AML-193 (cell line): ENCODE results near the gene CENPO.
A peak's percentile ranks its signal among the peaks of the same experiment; 100 is the strongest.

Experiments used
- DNase-seq, 2 experiments: peaks; one replicate each; lab custom pipeline; 2025; lab: John Stamatoyannopoulos, UW

CENPO gene

GRCh38 chr2:24792874-24793760 lies at the start of gene CENPO, which contains the start of gene PTRHD1:
Gene CENPO, plus strand, starts transcription at chr2:24793425. Its CDS starts 495 bp downstream, at chr2:24793920.
Gene PTRHD1, minus strand, starts transcription at chr2:24793391. Its CDS starts 14 bp downstream, at chr2:24793377.
- peak; percentile 92 to 96 for DNase-seq

DNA sequence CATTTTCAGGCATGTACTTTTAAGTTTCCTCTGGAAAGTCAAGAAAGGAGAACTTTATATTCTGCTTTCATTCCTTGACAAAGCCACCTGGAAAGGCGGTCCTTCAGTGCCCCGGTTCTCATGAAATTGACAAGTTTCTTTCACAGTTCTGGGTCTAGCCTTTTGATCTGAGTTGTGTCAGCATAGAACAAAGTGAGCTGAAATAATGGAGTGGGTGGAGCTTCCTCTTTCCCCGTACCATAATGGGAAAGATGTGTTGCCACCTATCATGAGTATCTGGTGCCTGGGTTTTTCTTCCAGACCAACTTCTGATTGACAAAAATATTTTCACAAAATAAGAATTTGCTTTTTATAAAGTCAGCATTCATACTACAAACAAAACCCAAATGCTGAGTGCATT lies 49.3 kb upstream of the CENPO start:
- DNase-seq: no peak

DNA sequence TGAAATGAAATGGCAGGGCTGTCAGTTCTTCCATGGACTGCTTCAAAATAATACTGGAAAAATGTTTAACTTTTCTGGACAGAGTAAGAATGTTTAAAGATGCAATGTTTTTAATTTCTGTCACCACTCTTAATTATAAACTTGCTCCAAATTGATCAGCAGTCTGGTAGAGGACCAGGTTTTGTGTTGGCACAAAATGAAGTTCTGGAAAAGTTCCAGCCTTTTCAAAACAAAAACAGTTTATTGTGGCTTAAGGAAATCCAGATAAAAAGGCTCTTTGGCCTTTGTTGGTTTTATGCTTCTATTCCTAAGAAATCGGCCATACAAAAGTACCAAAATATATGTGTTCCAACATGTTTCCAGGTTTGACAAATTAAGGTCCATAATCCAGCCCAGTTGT lies 48.9 kb upstream of the CENPO start:
- DNase-seq: no peak

GRCh38 chr2:24745825-24746224 lies 47.4 kb upstream of the CENPO start:
- DNase-seq: no peak

DNA sequence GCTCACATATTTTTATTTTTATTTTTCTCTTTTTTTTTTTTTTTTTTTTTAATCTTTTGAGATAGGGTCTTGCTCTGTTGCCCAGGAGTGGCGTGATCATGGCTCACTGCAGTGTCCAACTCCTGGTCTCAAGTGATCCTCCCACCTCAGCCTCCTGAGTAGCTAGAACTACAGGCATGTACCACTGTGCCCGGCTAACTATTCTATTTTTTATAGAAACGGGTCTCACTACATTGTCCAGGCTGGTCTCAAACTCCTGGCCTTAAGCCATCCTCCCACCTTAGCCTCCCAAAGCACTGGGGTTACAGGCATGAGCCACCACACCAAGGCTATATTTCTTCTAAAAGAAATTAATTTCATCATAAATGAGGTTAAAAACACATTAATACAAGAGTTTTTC lies 45.9 kb upstream of the CENPO start:
- no peak for DNase-seq

DNA sequence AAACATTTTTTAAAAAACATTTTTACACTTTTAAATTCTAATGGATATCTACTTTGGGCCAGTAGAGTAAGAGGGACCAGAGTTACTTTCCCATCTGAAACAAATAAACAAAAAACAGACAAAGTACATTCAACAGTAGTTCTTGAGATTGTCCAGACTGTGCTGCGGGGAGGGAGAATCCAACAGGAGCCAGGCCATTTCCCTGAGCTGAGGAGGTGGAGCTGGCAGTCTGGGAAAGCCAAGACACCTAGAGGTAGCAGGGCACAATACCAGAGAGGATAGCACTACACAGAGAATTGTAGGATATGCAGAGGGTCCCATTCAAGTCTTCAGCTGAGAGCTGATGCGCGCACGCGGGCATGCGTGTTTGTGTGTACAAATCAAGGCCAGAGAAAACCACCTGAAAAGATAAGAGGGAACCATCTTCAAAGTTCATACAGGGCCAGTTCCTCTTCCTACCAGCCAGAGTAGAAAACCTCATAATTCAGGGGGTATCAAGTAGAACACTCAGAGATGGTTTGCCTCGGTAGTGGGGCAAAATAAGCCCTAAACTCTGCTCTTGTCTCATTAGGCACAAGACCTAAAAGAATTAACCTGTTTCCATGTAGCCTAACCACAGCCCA lies 44.0 kb upstream of the CENPO start:
- no peak for DNase-seq

GRCh38 chr2:24754985-24755705 lies 38.1 kb upstream of the CENPO start:
- DNase-seq: no peak

DNA sequence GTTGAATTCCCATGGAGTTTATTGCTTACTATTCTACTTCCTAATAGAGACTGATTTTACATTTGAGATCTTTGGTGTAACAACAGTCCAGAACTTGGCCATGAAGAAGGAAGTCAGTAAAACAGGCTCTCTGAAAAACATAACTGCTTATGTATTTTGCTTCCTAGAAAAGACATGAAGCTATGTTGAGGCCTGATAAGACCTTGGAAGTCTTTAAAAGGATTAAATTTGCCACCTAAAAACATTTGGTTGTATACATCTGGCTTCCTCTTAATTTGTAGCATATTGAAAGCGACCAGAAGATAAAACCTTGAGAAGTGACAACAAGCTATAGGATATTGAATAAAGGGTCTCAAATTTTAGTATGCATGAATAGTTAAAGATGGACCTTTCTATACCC lies 36.4 kb upstream of the CENPO start:
- no peak for DNase-seq

DNA sequence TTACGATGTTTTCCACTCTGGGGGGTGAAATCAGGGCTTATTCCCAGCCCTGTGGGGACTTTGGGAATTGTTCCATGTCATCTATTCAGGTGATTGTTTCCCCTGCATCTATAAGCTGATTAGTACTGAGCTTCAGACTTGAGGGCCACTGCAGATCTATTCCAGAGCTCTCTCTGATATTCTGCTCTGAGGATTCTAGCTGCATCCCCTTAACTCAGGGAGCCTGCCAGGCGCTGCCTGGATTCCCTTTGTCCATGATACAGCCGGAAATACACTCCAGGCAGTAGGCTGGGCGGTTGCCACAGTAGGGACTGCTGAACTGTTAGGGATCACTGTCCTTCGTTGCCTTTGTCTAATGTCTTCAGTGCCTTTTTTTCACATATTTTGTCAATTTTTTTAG lies 31.4 kb upstream of the CENPO start:
- no peak for DNase-seq

GRCh38 chr2:24762518-24762917 lies 30.7 kb upstream of the CENPO start:
- DNase-seq: no peak

DNA sequence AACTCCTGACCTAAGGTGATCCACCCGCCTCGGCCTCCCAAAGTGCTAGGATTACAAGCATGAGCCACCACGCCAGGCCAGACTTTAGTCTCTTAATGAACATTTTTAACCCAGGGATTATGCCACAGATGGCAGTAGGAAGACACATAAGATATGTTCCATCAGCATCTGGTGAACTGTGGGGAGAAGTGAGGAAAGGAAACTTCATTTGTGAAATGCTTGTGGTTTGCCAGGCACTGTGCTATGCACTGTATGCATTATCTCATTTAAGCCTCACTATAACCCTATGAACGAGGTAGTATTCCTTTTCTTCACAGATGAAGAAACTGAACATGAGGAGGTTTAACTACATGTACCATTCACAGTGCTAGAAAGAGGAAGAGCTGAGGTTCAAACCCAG lies 29.4 kb upstream of the CENPO start:
- DNase-seq: no peak

- DNase-seq: no peak
Observed at GRCh38 chr2:24766609-24767008, 26.6 kb upstream of the CENPO start.

- no peak for DNase-seq
Observed at GRCh38 chr2:24768013-24768412, 25.2 kb upstream of the CENPO start.

DNA sequence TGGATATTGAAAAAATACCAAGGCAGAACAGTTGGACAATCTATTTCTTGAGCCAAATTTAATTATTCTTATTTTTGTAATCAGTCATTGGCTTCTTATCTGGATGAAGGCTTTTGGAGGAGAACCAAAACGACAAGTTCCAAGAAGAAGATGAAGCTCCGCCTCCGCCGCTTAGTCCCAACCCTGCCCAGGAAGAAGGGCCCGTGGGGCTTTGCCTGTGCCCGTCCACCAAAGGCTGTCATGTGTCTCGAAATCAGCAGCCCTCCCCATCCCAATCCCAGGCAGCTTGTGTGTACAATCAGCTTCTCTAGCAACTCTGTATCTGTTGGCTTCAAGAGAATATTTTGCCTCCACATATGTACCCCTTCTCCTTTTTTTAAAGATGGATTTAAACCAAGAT lies 24.6 kb upstream of the CENPO start:
- DNase-seq: no peak

DNA sequence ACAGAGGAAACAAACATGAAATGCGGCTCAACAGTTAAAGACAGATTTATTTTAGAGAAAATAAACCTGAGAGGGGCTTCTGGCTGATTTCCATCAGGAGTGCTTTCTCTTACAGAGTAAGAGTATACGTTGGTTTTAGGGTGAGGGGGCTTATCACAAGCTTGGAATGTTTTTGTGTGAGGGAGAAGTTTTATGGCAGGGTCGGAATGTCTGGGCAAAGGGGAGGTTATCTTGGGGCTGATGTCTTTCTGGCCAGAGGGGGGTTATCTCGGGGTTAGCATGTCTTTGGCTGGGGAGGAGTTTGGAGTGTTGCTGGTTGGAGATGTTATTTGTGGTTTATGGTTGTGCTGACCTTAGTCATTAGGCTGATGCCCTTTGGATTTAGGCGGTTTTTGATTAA lies 22.2 kb upstream of the CENPO start:
- no peak for DNase-seq

DNA sequence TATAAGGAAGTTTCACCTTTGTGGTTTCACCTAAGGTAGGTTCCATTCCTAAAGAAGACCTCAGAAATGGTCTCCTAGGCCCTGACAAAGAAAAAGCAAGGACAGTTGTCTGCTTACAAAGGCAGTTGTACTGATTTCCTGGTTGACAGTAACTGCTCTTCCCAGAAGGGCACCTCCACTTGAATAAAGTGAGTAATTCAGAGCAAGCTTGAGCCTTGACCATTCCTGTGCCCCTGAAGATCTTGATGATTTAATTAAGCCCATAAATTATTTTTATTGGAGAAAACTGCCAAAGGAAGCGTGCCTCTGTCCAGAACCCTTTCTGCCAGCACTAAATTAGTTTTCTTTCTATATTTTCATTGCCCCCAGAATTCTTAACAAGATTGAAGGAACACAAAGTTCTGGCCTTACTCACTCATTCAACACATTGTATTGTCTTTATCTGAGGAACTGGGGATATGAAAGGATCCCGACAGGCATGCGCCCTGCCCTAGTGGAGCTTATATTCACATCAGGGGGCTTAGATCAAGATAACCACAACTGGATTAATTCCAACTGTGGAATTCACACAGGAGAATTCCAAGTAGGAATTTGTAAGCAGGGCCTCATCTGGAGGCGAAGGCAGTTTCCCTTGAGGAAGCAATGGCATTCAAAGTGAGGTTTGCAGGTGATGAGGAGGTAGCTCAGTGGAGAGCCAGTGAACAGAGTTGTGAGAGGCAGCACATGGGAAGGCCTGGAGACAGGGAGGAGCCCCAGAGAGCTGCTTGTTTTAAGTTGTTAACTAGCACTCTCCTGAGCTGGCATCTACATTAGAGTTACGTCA lies 21.2 kb upstream of the CENPO start:
- no peak for DNase-seq

- no peak for DNase-seq
Observed at GRCh38 chr2:24774373-24774772, 18.9 kb upstream of the CENPO start.

GRCh38 chr2:24779116-24779515 lies 14.1 kb upstream of the CENPO start:
- no peak for DNase-seq

- DNase-seq: no peak
Observed at GRCh38 chr2:24783641-24784040, 9.6 kb upstream of the CENPO start.

- DNase-seq: peak; percentile 22 to 33
Observed at GRCh38 chr2:24785671-24786321, 7.4 kb upstream of the CENPO start.

DNA sequence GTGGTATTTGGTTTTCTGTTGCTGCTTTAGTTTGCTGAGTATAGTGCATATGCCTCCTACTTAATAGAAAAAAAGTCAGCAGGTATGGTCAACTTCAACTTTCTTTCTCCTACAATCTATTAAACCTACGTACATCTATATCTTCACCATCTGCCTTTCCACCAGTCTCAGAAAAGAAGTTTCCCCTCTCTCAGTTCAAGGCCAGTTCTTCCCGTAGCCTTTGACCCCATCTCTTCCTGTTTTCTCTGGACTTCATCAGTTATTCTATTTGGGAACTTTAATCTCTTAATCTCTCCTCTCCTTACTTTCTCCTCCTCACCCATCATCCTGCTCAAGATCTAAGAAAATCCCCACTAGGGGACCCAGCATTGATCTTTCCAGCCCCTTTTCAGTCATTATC lies 5.7 kb upstream of the CENPO start:
- DNase-seq: no peak
